GM12878 (cell line): Measurements from ENCODE around the gene ADAMTS2. TPM values are rescaled to one million over a fixed set of nuclear protein-coding genes. Genes with fewer than 3 reads are reported as not detected.

Experiments
- ATAC-seq: fragments of 200-7000 bp; cut with Tn5 transposase; 3 replicates; pipeline ENCODE4 v1.9.1; 2020; ENCODE audit warnings: mild to moderate bottlenecking, moderate library complexity
- BruUV-seq: library from RNA; stranded (reverse); fragments of 400-500 nt; replicated peaks from 2 replicates; lab custom pipeline; 2021; lab: Mats Ljungman, UMichigan
- CTCF ChIA-PET: fragments of 300-600 bp; sonication (Branson Sonifier 250); formaldehyde crosslinking; extraction: SDS; loops from one replicate; lab custom pipeline; 2021; ENCODE audit warnings: inconsistent platforms; lab: Yijun Ruan, JAX
- POLR2A ChIA-PET: fragments of 350-600 bp; formaldehyde crosslinking; extraction: SDS; loops from one replicate; lab custom pipeline; 2021; ENCODE audit warnings: inconsistent platforms; lab: Charles Lee
- RAD21 ChIA-PET: fragments of 300-600 bp; sonication (Branson Sonifier 250); formaldehyde crosslinking; loops from one replicate; lab custom pipeline; 2023; ENCODE audit warnings: antibody characterized with exemption; ENCODE audit not compliant: unreplicated experiment; lab: Charles Lee
- SMC1A ChIA-PET: fragments of 300-600 bp; sonication (Branson Sonifier 250); formaldehyde crosslinking; loops from one replicate; lab custom pipeline; 2023; ENCODE audit not compliant: unreplicated experiment, uncharacterized antibody; lab: Charles Lee
- DNase-seq: peaks from one replicate; pipeline ENCODE4 v3.0.0-alpha.2; 2011; ENCODE audit warnings: low read depth, low spot score
- FAIRE-seq: peaks from 3 replicates; lab custom pipeline; 2011; peaks lifted over from hg19 to GRCh38; lab: Jason Lieb, UNC
- H2AFZ ChIP-seq: 2 replicates; pipeline ENCODE4 v1.6.0; 2011; ENCODE audit warnings: low read depth, low read length, control low read depth; ENCODE audit not compliant: control insufficient read depth
- H3K27ac ChIP-seq: 2 replicates; pipeline ENCODE4 v1.5.1; 2011; ENCODE audit warnings: control low read depth; ENCODE audit not compliant: control insufficient read depth, insufficient read depth
- H3K27me3 ChIP-seq, 2 experiments: replicated peaks in 1 of 2; 2 replicates each; pipeline versions ENCODE4 v1.6.0 to v1.6.1; 2011; ENCODE audit warnings: low read length in 1 of 2; ENCODE audit not compliant: control insufficient read depth in 2 of 2, insufficient read depth in 2 of 2
- H3K36me3 ChIP-seq, 2 experiments: 2 replicates each; pipeline ENCODE4 v1.5.1; 2011; ENCODE audit warnings: low read length in 1 of 2; ENCODE audit not compliant: control insufficient read depth in 2 of 2, insufficient read depth in 2 of 2
- H3K4me1 ChIP-seq: 2 replicates; pipeline ENCODE4 v1.6.1; 2011; ENCODE audit warnings: mild to moderate bottlenecking, low read length, moderate library complexity, mixed read lengths; ENCODE audit not compliant: control insufficient read depth, insufficient read depth
- H3K4me2 ChIP-seq: 2 replicates; pipeline ENCODE4 v1.6.0; 2011; ENCODE audit warnings: control low read depth; ENCODE audit not compliant: control insufficient read depth, insufficient read depth
- H3K4me3 ChIP-seq: fragments of 200-600 bp; sonication (generic); 2 replicates; pipeline ENCODE4 v1.5.1; 2016
- H3K79me2 ChIP-seq: 2 replicates; pipeline ENCODE4 v1.6.0; 2011; ENCODE audit warnings: low read length; ENCODE audit not compliant: control insufficient read depth, insufficient read depth
- H3K9ac ChIP-seq: 2 replicates; pipeline ENCODE4 v1.8.0; 2011; ENCODE audit warnings: low read length, control low read depth, mixed read lengths; ENCODE audit not compliant: control insufficient read depth, insufficient read depth
- H3K9me3 ChIP-seq: replicated peaks from 3 replicates; pipeline ENCODE4 v1.5.1; 2011; ENCODE audit warnings: mild to moderate bottlenecking, low read length; ENCODE audit not compliant: control insufficient read depth, insufficient read depth
- H4K20me1 ChIP-seq: 2 replicates; pipeline ENCODE4 v1.6.0; 2011; ENCODE audit not compliant: control insufficient read depth, insufficient read depth
- CEBPB ChIP-seq, 2 experiments: fragments of 150-350 bp in 1 of 2; IDR thresholded peaks; 2 replicates each; pipeline ENCODE4 v1.6.1; 2012 to 2014; ENCODE audit warnings: low read depth in 2 of 2, low read length in 2 of 2, borderline replicate concordance in 1 of 2, inconsistent platforms in 1 of 2
- CREM ChIP-seq: IDR thresholded peaks from 2 replicates; pipeline ENCODE4 v1.6.1; 2014; ENCODE audit warnings: antibody characterized with exemption, low read depth
- E2F8 ChIP-seq: fragments of 450-650 bp; IDR thresholded peaks from 2 replicates; pipeline ENCODE4 v1.6.1; 2018; ENCODE audit warnings: mild to moderate bottlenecking, low read depth, moderate library complexity; ENCODE audit not compliant: partially characterized antibody
- EED ChIP-seq: sonication (generic); IDR thresholded peaks from 2 replicates; pipeline ENCODE4 v1.6.1; 2016; ENCODE audit warnings: antibody characterized with exemption, low read depth
- IKZF2 ChIP-seq, 2 experiments: fragments of 450-650 bp; IDR thresholded peaks; 2 replicates each; pipeline ENCODE4 v1.6.1; 2017; ENCODE audit warnings: mild to moderate bottlenecking in 2 of 2, moderate library complexity in 2 of 2
- IRF5 ChIP-seq: fragments of 450-650 bp; IDR thresholded peaks from 2 replicates; pipeline ENCODE4 v1.6.1; 2017; ENCODE audit warnings: borderline replicate concordance
- MEF2B ChIP-seq: fragments of 450-650 bp; IDR thresholded peaks from 2 replicates; pipeline ENCODE4 v1.6.1; 2018; ENCODE audit warnings: mild to moderate bottlenecking, moderate library complexity; ENCODE audit not compliant: partially characterized antibody, poor library complexity, severe bottlenecking
- NFIC ChIP-seq: IDR thresholded peaks from 2 replicates; pipeline ENCODE4 v1.6.1; 2012; ENCODE audit warnings: low read depth, mild to moderate bottlenecking, inconsistent platforms, low read length, moderate library complexity
- NFXL1 ChIP-seq: fragments of 450-650 bp; IDR thresholded peaks from 2 replicates; pipeline ENCODE4 v1.6.1; 2017; ENCODE audit warnings: antibody characterized with exemption, mild to moderate bottlenecking, borderline replicate concordance
- RAD51 ChIP-seq: fragments of 450-650 bp; IDR thresholded peaks from 2 replicates; pipeline ENCODE4 v1.6.1; 2016; ENCODE audit warnings: moderate library complexity, mild to moderate bottlenecking, inconsistent platforms
- REST ChIP-seq: IDR thresholded peaks from 2 replicates; pipeline ENCODE4 v1.6.1; 2012; ENCODE audit warnings: mild to moderate bottlenecking, low read depth, low read length
- USF1 ChIP-seq: IDR thresholded peaks from 2 replicates; pipeline ENCODE4 v1.6.1; 2011; ENCODE audit warnings: borderline replicate concordance, low read depth, mild to moderate bottlenecking, moderate library complexity, mixed read lengths, low read length; ENCODE audit not compliant: insufficient read depth; ENCODE audit errors: extremely low read length
- WGBS: methylation state at CpG from one replicate; pipeline ENCODE4 v1.1.6; 2016; ENCODE audit warnings: low lambda C conversion rate; ENCODE audit not compliant: insufficient replicate concordance, insufficient coverage; ENCODE audit errors: missing lambda C conversion rate; 5-methylcytosine and 5-hydroxymethylcytosine counted together
- in situ Hi-C: fragments of 300-500 bp; cut with MboI; formaldehyde crosslinking; loops from 9 replicates; pipeline ENCODE4 v1.14.3; 2018; ENCODE audit warnings: mixed read lengths
- intact Hi-C: fragments of 100-400 bp; cut with micrococcal nuclease; formaldehyde crosslinking; loops from one replicate; pipeline ENCODE4 v1.14.2; 2022; ENCODE audit not compliant: unreplicated experiment
- polyA plus RNA-seq, 11 experiments: library from polyadenylated mRNA; depleted of rRNA in 4 of 11; unstranded in 6 of 11; stranded (reverse) in 5 of 11; fragments of >200 nt; fragmentation: Nextera tagmentation in 4 of 11; fragmentation: Illumina TruSeq in 1 of 11; extraction: Ambion mirVana in 4 of 11; extraction: Trizol in 1 of 11; gene quantifications; 1 replicate in 1 of 11; 2 replicates in 10 of 11; pipeline versions ENCODE4 v1.2.1 to v1.2.3, GENCODE V29; 2011 to 2016; ENCODE audit warnings: inconsistent platforms in 2 of 11, missing spikeins in 2 of 11, low read depth in 1 of 11
- total RNA-seq, 4 experiments: library from RNA; depleted of rRNA in 3 of 4; stranded (reverse); fragments of >200 nt in 3 of 4; fragmentation: Illumina TruSeq in 1 of 4; extraction: Trizol in 1 of 4; gene quantifications; 2 replicates each; pipeline versions ENCODE4 v1.2.1 to v1.2.3, GENCODE V29; 2013 to 2021

Gene ADAMTS2
- total and polyA plus RNA-seq, 10 of the 15 experiments (the other 5 are each of a cell fraction or from before 2014, with no cell fraction given), result 0.03 to 0.05 TPM; not detected in 8

- TF ChIP-seq REST (no peak), IKZF2 (IDR thresholded peaks at IDR 0.05) (no peak), CREM (no peak), USF1 (no peak), NFIC (no peak)
These were observed 193.8 kb downstream of the ADAMTS2 start (continued) for GRCh38 chr5:179151286-179152118.

GRCh38 chr5:179150011-179150410 lies 195.2 kb downstream of the ADAMTS2 start:
- FAIRE-seq (no peak), ATAC-seq (no peak), DNase-seq (no peak)
- Histone ChIP-seq H3K79me2 (no peaks in the 10 kb centered on the region), H2AFZ (no peak overlapping the region), H4K20me1 (no peaks in the 10 kb centered on the region), H3K27ac (no peak overlapping the region), H3K4me3 (no peak overlapping the region), H3K36me3 (no peaks in the 10 kb centered on the region), H3K9ac (no peak overlapping the region), H3K4me1 (no peaks in the 10 kb centered on the region), H3K9me3 (peaks cover 6% of the 10 kb centered on the region; the same call in 1 of the 3 replicates), H3K27me3 (no peaks in the 10 kb centered on the region), H3K4me2 (no peak overlapping the region)
- 40% methylated on average over 7 of the region's 7 CpGs for WGBS
- RAD21 ChIA-PET, result no interaction called here
- POLR2A ChIA-PET, result no interaction called here
- intact Hi-C loops (no loop called here), in situ Hi-C loops (no loop called here)
- SMC1A ChIA-PET, result no interaction called here
- CTCF ChIA-PET, result no interaction called here
- BruUV-seq, result no TSS peak
- TF ChIP-seq IRF5 (no peak), E2F8 (no peak), MEF2B (no peak), CEBPB (IDR thresholded peaks at IDR 0.05; ENCODE audit: borderline replicate concordance in 1 of 2, low read depth in 2 of 2, low read length in 2 of 2) (no peak), NFXL1 (no peak), EED (no peak), RAD51 (no peak)
